ENCODE measurements around the gene PPARGC1A. TPM values are rescaled to one million over a fixed set of nuclear protein-coding genes. Genes with fewer than 3 reads are reported as not detected.

Gene PPARGC1A
- total RNA-seq, 1 donor from 2014 or later = 0.48 TPM

GRCh38 chr4:23891064-23891421 lies 1.2 kb upstream of the PPARGC1A start:
- H3K4me3 ChIP-seq (ENCODE audit: insufficient read depth, low read depth, low read length) = no peak overlapping the region
- H2AFZ ChIP-seq (ENCODE audit: low read depth, low read length) = no peak overlapping the region
- no peak for DNase-seq (ENCODE audit: low read depth)
- Mint-ChIP-seq H3K36me3 (ENCODE audit: low read depth, unreplicated experiment) (no peaks in the 10 kb centered on the region), H3K27ac (ENCODE audit: unreplicated experiment) (no peak overlapping the region), H3K4me1 (ENCODE audit: low read depth, unreplicated experiment) (peaks cover 27% of the 10 kb centered on the region), H3K9me3 (ENCODE audit: unreplicated experiment) (no peaks in the 10 kb centered on the region), H3K27me3 (ENCODE audit: low read depth, unreplicated experiment) (no peaks in the 10 kb centered on the region), H3K4me3 (ENCODE audit: unreplicated experiment) (no peak overlapping the region)
- no peaks in the 10 kb centered on the region for H3K9me3 ChIP-seq (ENCODE audit: insufficient read depth, low read depth, low read length)
- H3K4me1 ChIP-seq (ENCODE audit: insufficient read depth, low read length) = peaks cover 21% of the 10 kb centered on the region
- no peaks in the 10 kb centered on the region for H4K20me1 ChIP-seq (ENCODE audit: insufficient read depth, low read length)
- no peak overlapping the region for H3K9ac ChIP-seq (ENCODE audit: low read length)
- TF ChIP-seq CTCF (IDR thresholded peaks at IDR 0.05; ENCODE audit: insufficient read depth, low read depth, low read length) = no peak
- no peak for TF ChIP-seq EZH2 (IDR thresholded peaks at IDR 0.05; ENCODE audit: insufficient read depth, low read length)
- H3K27ac ChIP-seq (ENCODE audit: low read depth, low read length) = no peak overlapping the region
- H3K36me3 ChIP-seq (ENCODE audit: insufficient read depth, low read length) = no peaks in the 10 kb centered on the region
- peaks cover 2% of the 10 kb centered on the region for H3K27me3 ChIP-seq (ENCODE audit: insufficient read depth, low read length)
- peak overlapping the region; percentile 96 for H3K4me2 ChIP-seq (ENCODE audit: low read length)
- no peak for FAIRE-seq
- no peaks in the 10 kb centered on the region for H3K79me2 ChIP-seq (ENCODE audit: insufficient read depth, low read length)

GRCh38 chr4:23890369-23891063 lies 669 bp upstream of the PPARGC1A start:
- H3K4me2 ChIP-seq (ENCODE audit: low read length) = peak overlapping the region; percentile 96
- H3K79me2 ChIP-seq (ENCODE audit: insufficient read depth, low read length) = no peaks in the 10 kb centered on the region
- no peaks in the 10 kb centered on the region for H4K20me1 ChIP-seq (ENCODE audit: insufficient read depth, low read length)
- no peaks in the 10 kb centered on the region for H3K36me3 ChIP-seq (ENCODE audit: insufficient read depth, low read length)
- no peak overlapping the region for H3K27ac Mint-ChIP-seq (ENCODE audit: unreplicated experiment)
- no peak for TF ChIP-seq CTCF (IDR thresholded peaks at IDR 0.05; ENCODE audit: insufficient read depth, low read depth, low read length)
- TF ChIP-seq EZH2 (IDR thresholded peaks at IDR 0.05; ENCODE audit: insufficient read depth, low read length) = no peak
- no peaks in the 10 kb centered on the region for H3K27me3 Mint-ChIP-seq (ENCODE audit: low read depth, unreplicated experiment)
- no peak overlapping the region for H3K9ac ChIP-seq (ENCODE audit: low read length)
- no peaks in the 10 kb centered on the region for H3K9me3 ChIP-seq (ENCODE audit: insufficient read depth, low read depth, low read length)
- no peak overlapping the region for H3K27ac ChIP-seq (ENCODE audit: low read depth, low read length)
- no peak for DNase-seq (ENCODE audit: low read depth)
- no peak overlapping the region for H3K4me3 Mint-ChIP-seq (ENCODE audit: unreplicated experiment)
- H3K9me3 Mint-ChIP-seq (ENCODE audit: unreplicated experiment) = no peaks in the 10 kb centered on the region
- peak overlapping the region; percentile 67 for H3K4me3 ChIP-seq (ENCODE audit: insufficient read depth, low read depth, low read length)
- peaks cover 27% of the 10 kb centered on the region for H3K4me1 Mint-ChIP-seq (ENCODE audit: low read depth, unreplicated experiment)
- peaks cover 2% of the 10 kb centered on the region for H3K27me3 ChIP-seq (ENCODE audit: insufficient read depth, low read length)
- peaks cover 21% of the 10 kb centered on the region for H3K4me1 ChIP-seq (ENCODE audit: insufficient read depth, low read length)
- peak overlapping the region; percentile 38 for H2AFZ ChIP-seq (ENCODE audit: low read depth, low read length)
- FAIRE-seq = no peak
- H3K36me3 Mint-ChIP-seq (ENCODE audit: low read depth, unreplicated experiment) = no peaks in the 10 kb centered on the region

- peak overlapping the region; percentile 53 for H3K27ac ChIP-seq (ENCODE audit: low read depth, low read length)
- DNase-seq (ENCODE audit: low read depth) (no peak), FAIRE-seq (no peak)
- no peaks in the 10 kb centered on the region for H3K9me3 ChIP-seq (ENCODE audit: insufficient read depth, low read depth, low read length)
- no peaks in the 10 kb centered on the region for H3K36me3 ChIP-seq (ENCODE audit: insufficient read depth, low read length)
- peak overlapping the region; percentile 67 for H3K4me3 ChIP-seq (ENCODE audit: insufficient read depth, low read depth, low read length)
- Mint-ChIP-seq H3K9me3 (ENCODE audit: unreplicated experiment) (no peaks in the 10 kb centered on the region), H3K4me3 (ENCODE audit: unreplicated experiment) (no peak overlapping the region), H3K36me3 (ENCODE audit: low read depth, unreplicated experiment) (no peaks in the 10 kb centered on the region), H3K4me1 (ENCODE audit: low read depth, unreplicated experiment) (peaks cover 24% of the 10 kb centered on the region), H3K27ac (ENCODE audit: unreplicated experiment) (no peak overlapping the region), H3K27me3 (ENCODE audit: low read depth, unreplicated experiment) (no peaks in the 10 kb centered on the region)
- peaks cover 2% of the 10 kb centered on the region for H3K27me3 ChIP-seq (ENCODE audit: insufficient read depth, low read length)
- peak overlapping the region; percentile 96 for H3K4me2 ChIP-seq (ENCODE audit: low read length)
- no peak for TF ChIP-seq EZH2 (IDR thresholded peaks at IDR 0.05; ENCODE audit: insufficient read depth, low read length)
- TF ChIP-seq CTCF (IDR thresholded peaks at IDR 0.05; ENCODE audit: insufficient read depth, low read depth, low read length) = no peak
- H3K9ac ChIP-seq (ENCODE audit: low read length) = peak overlapping the region; percentile 57
- H2AFZ ChIP-seq (ENCODE audit: low read depth, low read length) = peak overlapping the region; percentile 86
- no peaks in the 10 kb centered on the region for H4K20me1 ChIP-seq (ENCODE audit: insufficient read depth, low read length)
- H3K4me1 ChIP-seq (ENCODE audit: insufficient read depth, low read length) = peaks cover 21% of the 10 kb centered on the region
- no peaks in the 10 kb centered on the region for H3K79me2 ChIP-seq (ENCODE audit: insufficient read depth, low read length)
Measured at GRCh38 chr4:23889391-23889790, 456 bp downstream of the PPARGC1A start.
